Esophagus muscularis mucosa (tissue), 3 donors: Measurements from ENCODE around the gene MDM2.

Experiments
- CTCF ChIP-seq, 3 experiments: fragments of 200-600 bp in 2 of 3; fragments of 450-650 bp in 1 of 3; sonication (generic) in 2 of 3; IDR thresholded peaks; one replicate each; pipeline ENCODE4 v1.5.1; 2017 to 2019; ENCODE audit warnings: antibody characterized with exemption in 3 of 3, mild to moderate bottlenecking in 2 of 3, moderate library complexity in 1 of 3
- POLR2AphosphoS5 ChIP-seq, 2 donors: sonication (generic); formaldehyde crosslinking; IDR thresholded peaks; one replicate each; pipeline ENCODE4 v1.6.1; 2017; ENCODE audit warnings: antibody characterized with exemption in 2 of 2

DNA sequence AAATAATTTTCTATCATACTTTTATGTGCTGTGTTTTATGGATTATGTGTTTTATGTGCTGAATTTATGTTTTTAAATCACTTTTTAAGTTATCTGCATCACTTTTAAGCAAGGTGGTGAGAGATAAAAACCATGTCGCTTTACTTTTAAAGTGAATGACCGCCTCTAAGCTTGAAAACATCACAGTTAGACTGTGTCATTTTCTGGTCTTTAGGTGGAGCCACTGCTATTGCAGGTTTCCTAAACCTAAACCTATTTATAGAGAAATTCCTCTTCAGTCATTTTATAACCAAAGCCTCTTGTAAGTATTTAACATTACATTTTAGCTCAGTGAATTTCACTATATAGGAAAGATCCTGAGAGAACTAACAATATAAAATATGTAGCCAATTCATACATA is 21.0 kb upstream of the MDM2 start:
- TF ChIP-seq CTCF (IDR thresholded peaks at IDR 0.05) = no peak
- TF ChIP-seq POLR2AphosphoS5 (IDR thresholded peaks at IDR 0.05) = no peak
